ENCODE results near the gene AMD1. TPM values are rescaled to one million over a fixed set of nuclear protein-coding genes. Genes with fewer than 3 reads are reported as not detected.

AMD1 gene
- total and polyA plus RNA-seq, 9 of the 15 experiments (the other 6 are each of a cell fraction or from before 2014, with no cell fraction given) = 60.0 to 151 (median 85.6) TPM

- no peak for TF ChIP-seq ARID4B (CRISPR knock-in tag; IDR thresholded peaks at IDR 0.05)
These were observed 4.4 kb downstream of the AMD1 start (continued) for GRCh38 chr6:110878751-110879522.

GRCh38 chr6:110880651-110881050 lies 6.1 kb downstream of the AMD1 start:
- Histone ChIP-seq H3K79me2 (ENCODE audit: control insufficient read depth, insufficient read depth, low read length) (peaks cover 100% of the 10 kb centered on the region), H3K4me3 (no peak overlapping the region), H3K27me3 (ENCODE audit: control insufficient read depth in 2 of 2, insufficient read depth in 2 of 2, low read length in 2 of 2) (no peaks in the 10 kb centered on the region), H3K9me1 (ENCODE audit: control insufficient read depth, insufficient read depth, low read length) (no peaks in the 10 kb centered on the region), H2AFZ (ENCODE audit: low read depth, low read length) (no peak overlapping the region), H3K4me2 (ENCODE audit: insufficient read depth, low read length) (no peak overlapping the region), H3K36me3 (ENCODE audit: control insufficient read depth, insufficient read depth, low read length) (peaks cover 58% of the 10 kb centered on the region; the same call in 2 of the 3 replicates), H4K20me1 (replicated peaks; ENCODE audit: control insufficient read depth, insufficient read depth, low read length) (peaks cover 63% of the 10 kb centered on the region), H3K27ac (ENCODE audit: extremely low read depth, low read depth, low read length) (no peak overlapping the region), H3K4me1 (replicated peaks in 1 of 2; ENCODE audit: control insufficient read depth in 2 of 2, insufficient read depth in 2 of 2, low read length in 2 of 2) (peaks cover 31 to 35% of the 10 kb centered on the region in 2 experiments; a peak in 4 of 5 replicates), H3K9me3 (replicated peaks; ENCODE audit: control insufficient read depth, insufficient read depth, low read depth, low read length) (no peaks in the 10 kb centered on the region), H3K9ac (ENCODE audit: insufficient read depth in 1 of 2, low read depth in 2 of 2, low read length in 2 of 2) (peak overlapping the region in 1 of 2 experiments; percentile 38; a peak in 1 of 4 replicates)
- FAIRE-seq (no peak), ATAC-seq (no peak), DNase-seq (ENCODE audit: extremely low read depth in 1 of 4, low spot score in 3 of 4) (no peak)
- no TSS peak for BruUV-seq (replicated peaks)
- intact Hi-C loops (cut with micrococcal nuclease) = no loop called here
- POLR2A ChIA-PET = interaction anchor here (0.6 kb wide), 2 partner anchors 22 to 378 kb away, joined by 3 read pairs; a partner anchor contains a TSS
- WGBS (ENCODE audit: insufficient coverage, low coverage, missing lambda C conversion rate) = 70% methylated on average over 9 of the region's 9 CpGs
- CTCF ChIA-PET (ENCODE audit: low intra/inter-chr PET ratio) = no interaction called here
- in situ Hi-C loops (cut with MboI) = loop anchor here (10.0 kb wide), 1 partner anchor 196 kb away; no protein-coding TSS in a partner anchor
- no peak for TF ChIP-seq ETV1 (tag; conservative IDR thresholded peaks at IDR 0.05; ENCODE audit: low read depth)
- TF ChIP-seq TEAD2 (tag; IDR thresholded peaks at IDR 0.05) = no peak
- TF ChIP-seq ZNF12 (CRISPR knock-in tag; IDR thresholded peaks at IDR 0.05) = no peak
- TF ChIP-seq YBX1 (IDR thresholded peaks at IDR 0.05) = no peak
- no peak for TF ChIP-seq HNRNPK (IDR thresholded peaks at IDR 0.05; ENCODE audit: low read depth, low read length, poor library complexity, severe bottlenecking)
- no peak for TF ChIP-seq ZNF277 (CRISPR knock-in tag; IDR thresholded peaks at IDR 0.05; ENCODE audit: borderline replicate concordance)
- no peak for TF ChIP-seq ZNF431 (CRISPR knock-in tag; IDR thresholded peaks at IDR 0.05)
- TF ChIP-seq ZEB2 (IDR thresholded peaks at IDR 0.05) = no peak
- TF ChIP-seq MYBL2 (IDR thresholded peaks at IDR 0.05; ENCODE audit: low read depth) = no peak
- no peak for TF ChIP-seq MYBL2 (CRISPR knock-in tag; IDR thresholded peaks at IDR 0.05; ENCODE audit: borderline replicate concordance)
- TF ChIP-seq L3MBTL2 (IDR thresholded peaks at IDR 0.05) = no peak
- TF ChIP-seq NUFIP1 (IDR thresholded peaks at IDR 0.05; ENCODE audit: partially characterized antibody) = no peak
- no peak for TF ChIP-seq TAF1 (IDR thresholded peaks at IDR 0.05; ENCODE audit: control insufficient read depth, extremely low read depth, insufficient read depth, low read length, severe bottlenecking)
- TF ChIP-seq MIER1 (IDR thresholded peaks at IDR 0.05; ENCODE audit: low read depth) = no peak
- TF ChIP-seq FOXP1 (CRISPR knock-in tag; IDR thresholded peaks at IDR 0.05) = no peak
